GM21423 (cell line): Measurements from ENCODE around the gene NCAM1.

Experiments used
- ATAC-seq: cut with Tn5 transposase; IDR thresholded peaks from one replicate; pipeline ENCODE4 v1.9.1; 2021; ENCODE audit warnings: mild to moderate bottlenecking, moderate library complexity; ENCODE audit not compliant: unreplicated experiment

The NCAM1 gene

DNA sequence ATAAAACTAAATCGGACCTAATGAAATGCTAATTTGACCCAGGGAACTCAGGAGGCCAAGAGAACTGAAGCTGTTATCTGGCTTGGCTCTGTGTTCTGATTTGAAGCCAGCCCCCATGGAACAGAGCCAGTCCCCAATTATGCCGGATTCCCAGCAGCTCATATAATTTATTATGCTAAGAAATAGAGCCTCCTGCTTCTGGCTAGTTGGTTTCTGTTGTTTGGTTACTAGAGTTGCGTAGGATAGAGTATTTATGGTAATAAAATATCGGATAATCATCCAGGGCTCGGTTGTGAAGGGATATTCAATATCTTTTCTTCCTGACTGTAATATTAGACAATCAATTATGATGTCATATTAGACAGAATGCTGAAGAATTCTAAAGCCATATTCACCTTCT is 232.7 kb downstream of the NCAM1 start:
- ATAC-seq, result no peak

DNA sequence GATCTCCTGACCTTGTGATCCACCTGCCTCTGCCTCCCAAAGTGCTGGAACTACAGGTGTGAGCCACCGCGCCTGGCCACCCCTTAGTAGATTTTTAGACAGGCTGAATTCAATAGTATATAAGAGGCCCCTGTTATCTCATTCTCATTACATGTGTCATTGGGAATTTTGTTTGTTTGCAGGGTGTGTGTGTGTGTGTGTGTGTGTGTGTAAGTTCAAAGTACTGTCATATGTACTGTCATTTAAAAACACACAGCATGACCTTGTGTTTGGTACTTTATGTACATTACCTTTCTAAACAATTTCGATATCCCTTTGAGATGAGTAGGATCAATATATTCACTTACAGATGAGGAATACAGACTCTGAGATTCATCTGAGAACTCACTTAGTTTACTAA is 234.5 kb downstream of the NCAM1 start:
- no peak for ATAC-seq

DNA sequence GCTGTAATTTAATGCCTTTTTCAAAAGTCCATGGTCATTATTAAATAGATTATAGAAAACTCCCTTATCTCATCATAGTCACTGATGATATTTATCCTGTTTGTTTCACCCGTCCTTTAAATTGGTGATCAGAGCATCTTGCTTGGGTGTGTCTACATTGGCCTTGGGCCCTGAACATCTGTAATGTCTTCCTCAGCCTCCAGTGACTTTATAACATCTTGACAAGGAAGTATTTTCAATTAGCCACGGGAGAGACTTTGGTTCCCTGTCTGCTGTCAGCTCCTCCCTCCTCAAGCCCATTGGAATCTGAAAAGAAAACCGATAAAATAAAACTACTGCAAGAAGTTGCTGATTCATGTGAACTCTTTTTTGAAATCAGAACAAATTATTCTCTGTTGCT is 236.2 kb downstream of the NCAM1 start:
- no peak for ATAC-seq

DNA sequence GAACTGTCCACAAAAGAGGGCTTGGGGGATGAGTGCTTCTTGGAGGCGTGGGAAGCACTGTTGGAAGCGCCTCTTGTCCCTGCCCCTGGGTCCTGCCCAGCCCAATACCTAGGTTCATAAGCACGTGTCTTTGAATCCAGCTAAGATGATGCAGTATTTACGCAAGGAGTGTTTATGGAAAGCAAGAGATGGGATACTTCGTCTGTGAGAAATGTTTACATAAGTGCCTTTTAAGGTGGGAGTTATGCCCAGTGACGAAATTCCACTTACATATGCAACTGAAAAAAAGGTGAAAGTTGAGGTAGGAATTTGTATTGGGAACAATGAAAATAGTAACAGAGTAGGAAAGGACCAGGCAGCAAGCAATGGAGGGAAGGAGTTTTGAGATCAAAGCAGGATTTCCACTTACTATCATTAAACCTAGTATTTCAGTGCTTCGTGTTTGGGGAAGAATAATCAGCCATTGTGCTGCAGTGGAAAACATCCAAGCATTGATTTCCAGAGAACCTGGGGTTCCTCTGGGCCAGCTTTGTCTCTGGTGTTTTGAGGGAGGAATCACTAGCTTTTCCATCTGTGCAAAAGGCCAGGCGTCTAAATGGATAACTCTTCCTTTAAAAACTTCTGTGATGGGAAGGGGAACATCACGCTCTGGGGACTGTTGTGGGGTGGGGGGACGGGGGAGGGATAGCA is 237.9 kb downstream of the NCAM1 start:
- no peak for ATAC-seq

DNA sequence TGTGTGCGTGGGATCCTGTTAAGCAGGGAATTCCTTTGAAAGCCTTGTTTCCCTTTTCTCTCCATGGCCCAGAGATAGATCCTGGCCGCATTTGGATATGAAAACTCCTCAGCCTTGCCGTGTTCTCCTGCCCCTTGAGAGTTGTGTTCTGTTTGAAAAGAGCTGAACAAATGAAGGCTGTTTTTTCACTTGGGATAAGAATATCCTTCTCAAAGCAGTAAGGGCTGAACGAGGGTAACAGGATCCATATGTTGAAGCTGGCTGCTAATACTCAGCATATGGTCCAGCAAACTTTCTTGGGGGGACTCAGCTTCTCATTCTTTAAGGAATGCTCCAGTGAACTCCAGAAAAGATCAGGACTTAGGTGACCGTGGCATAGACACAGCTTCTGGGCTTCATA is 238.6 kb downstream of the NCAM1 start:
- no peak for ATAC-seq

DNA sequence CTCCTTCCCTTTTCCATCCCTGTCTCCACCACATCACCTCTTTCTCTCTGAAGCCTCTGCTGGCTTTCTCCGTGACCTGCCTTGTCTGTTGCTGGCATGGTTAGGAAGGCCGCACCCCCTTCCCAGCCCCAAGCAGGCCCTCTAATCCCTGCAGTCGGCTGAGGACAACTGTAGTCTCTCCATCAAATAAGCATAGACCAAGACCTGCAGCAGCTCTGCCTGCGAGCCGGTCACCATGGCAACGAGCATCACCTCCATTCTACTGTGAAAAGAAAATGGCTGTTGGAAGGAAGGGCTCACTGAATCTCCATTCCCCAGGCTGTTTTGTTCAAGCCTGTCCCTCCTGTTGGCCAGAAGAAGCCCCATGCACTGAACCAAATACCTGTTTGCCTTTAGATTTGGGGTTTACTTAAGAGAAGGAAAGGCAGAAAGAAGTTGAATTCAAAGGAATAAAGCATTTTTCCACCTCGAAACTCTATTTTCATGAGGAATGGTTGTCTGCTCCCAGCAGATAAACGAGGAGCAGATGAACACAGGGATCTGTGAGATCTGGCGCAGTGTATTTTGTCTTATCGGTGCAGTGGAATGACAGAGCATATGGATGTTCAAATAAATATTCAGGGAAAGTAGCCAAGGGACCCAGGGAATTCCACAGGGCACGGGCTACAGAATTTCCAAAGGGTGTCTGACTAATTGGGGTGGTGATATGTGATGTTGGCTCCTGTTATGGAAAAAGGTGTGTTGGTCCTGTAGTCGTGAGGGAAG is 240.0 kb downstream of the NCAM1 start:
- ATAC-seq, result no peak

DNA sequence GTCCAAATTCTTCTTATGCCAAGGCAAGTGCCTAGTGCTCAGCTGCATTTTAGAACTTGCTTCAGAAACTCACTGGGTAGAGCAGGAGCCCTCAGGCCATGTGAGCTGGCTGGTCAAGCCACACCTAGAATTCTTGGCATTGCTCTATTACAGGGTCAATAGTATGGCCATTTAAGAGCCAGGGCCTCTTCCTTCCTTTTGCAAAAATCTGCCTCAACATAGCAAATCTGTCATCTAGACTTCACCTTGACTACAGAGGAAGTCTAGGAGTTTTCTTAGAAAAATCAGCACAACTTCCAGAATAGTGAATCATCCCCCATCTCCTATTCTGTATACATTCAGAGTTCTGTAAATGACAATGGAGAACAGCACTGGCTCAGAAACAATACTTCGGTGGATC is 241.2 kb downstream of the NCAM1 start:
- no peak for ATAC-seq

DNA sequence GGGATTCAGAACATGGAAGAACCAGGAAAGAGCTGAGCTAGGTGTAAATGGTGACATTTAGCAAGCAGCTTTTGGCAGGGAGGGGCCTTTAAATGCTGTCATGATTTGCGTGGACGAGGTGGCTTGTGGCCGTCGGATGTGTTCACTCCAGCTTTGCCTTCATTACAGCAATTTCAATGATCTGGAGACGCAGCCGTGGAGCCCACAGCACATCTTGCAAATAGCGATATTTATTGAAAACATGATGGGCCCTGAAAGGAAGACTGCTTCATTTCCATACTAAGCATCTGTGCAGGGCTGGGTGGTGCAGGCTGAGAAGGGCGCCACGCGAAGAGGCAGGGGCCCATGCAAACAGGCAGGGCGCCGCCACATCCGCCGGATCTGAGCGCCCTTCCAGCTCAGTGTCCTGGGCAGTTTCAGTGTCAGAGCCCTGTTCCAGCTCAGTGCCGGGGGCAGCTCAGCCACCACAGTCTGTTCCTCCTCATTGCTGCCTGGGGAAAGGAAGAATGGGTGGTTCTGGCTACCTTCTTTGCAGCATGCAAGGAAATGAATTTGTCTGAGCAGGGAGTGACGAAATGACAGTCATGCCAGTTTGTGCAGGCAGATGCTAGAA is 242.0 kb downstream of the NCAM1 start:
- ATAC-seq, result no peak

DNA sequence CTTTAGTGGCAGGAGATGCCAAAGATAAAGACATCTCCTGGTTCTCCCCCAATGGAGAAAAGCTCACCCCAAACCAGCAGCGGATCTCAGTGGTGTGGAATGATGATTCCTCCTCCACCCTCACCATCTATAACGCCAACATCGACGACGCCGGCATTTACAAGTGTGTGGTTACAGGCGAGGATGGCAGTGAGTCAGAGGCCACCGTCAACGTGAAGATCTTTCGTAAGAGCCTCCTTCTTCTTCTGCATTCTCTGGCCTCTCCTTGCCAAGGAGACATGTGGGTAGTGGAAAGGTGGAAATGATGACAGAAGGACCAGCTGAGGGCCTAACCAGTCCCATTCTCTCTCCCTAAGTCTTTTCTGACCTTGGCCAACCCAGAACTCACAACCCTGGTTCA is 243.1 kb downstream of the NCAM1 start:
- ATAC-seq, result no peak

DNA sequence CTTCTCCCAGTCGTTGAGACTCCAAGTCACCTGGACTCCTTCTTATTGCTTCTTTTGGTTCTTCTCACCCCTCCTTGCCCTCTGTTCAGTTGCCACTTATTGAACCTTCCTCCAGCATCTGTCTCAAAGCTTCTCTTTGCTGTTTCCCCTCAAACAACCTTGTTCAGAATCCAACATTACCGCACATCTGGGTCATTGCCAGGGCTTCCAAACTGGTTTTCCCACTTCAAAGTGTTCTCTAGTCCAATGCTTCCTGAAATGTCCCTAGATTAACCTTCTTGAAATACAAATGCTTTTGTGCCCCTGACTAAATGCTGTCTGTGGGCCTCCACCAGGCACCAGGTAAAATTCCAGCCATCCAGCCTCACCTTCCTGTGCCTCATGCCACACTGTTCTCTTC is 252.3 kb downstream of the NCAM1 start:
- ATAC-seq, result no peak

DNA sequence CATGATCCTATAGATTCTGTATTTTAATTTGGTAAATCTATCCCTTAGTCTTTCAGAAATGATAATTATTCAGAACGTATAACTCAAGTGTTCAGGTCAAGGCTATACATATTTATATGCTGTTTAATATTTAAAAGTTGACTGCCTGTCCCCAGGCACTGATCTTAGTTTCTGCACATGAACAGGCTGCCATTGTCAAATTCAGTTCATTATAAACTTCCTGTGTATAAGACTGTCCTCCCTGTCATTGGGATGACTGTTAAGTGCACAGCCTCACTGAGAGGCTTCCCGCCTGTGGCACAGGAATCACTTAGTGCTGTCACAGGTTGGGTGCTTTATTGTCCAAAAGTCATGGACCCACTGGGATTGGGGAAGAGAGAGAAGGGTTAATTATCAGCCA is 261.0 kb downstream of the NCAM1 start:
- no peak for ATAC-seq

DNA sequence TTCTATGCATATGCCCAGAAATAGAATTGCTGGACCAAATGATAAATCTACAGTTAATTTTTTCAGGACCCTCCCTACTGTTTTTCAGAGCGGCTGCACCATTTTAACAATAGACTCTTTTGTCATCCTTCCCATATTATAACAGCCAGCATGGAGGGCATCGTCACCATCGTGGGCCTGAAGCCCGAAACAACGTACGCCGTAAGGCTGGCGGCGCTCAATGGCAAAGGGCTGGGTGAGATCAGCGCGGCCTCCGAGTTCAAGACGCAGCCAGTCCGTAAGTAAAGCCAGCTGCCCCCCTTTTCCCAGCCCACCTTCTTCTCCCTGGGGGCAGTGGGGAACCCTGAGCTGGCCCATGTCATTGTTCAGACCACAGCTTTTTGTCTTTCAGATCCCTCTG is 273.7 kb downstream of the NCAM1 start:
- ATAC-seq, result no peak

DNA sequence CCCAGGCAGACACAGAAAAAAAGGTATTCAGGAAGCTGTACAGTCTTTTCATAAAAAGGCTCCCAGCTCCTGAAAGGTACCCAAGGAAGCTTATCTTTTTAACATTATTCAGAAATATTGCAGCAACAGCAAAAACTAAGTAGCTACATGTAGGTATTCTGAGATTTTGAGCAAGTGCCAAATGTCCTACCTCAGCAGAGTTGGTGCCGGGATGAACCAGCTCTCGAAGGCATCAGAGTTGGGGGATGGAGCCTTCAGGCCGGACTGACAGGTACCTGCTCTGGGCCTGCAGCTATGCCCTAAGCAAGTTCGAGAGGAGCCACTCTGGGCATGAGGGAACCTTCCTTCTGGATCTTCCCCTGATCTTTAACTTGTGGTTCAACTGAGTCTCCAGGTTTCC is 276.0 kb downstream of the NCAM1 start:
- ATAC-seq, result no peak

DNA sequence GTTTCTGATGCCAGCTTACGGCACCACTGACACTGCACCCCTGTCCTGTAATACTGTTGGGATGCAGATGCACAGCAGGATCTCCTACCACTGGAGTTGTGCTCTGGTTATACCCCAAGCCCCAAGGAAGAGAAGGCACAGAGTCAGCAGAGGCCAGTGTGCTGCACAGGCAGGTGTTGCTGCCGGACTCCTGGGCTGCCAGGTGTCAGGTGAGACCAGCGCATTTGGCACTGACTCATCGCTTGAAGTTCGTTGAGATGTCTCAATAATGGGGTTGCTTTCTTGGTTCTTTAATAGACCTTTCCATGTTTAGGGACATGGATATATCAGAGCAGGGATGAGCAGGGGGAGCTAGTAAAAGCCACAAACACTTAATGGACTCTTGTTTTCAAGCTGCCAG is 277.5 kb downstream of the NCAM1 start:
- ATAC-seq, result no peak

DNA sequence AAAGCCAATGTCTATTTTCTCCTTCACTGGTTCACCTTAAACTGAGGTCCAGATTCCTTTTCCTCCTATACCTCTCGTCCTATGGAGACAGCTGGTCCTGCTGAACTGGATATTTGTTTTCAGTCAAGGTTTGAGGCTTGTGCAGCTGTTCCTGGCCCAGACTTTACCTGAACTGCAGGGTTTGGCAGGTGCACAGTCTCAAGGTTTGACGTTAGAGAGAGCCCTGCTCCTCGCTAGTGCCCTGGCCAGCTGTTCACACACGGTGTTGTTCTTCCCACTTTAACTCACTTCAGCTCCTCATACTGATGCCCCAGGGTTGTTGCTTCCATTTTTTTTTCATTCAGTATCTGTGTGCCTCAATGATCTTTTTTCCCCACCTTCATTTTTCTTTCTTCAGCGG is 279.2 kb downstream of the NCAM1 start:
- no peak for ATAC-seq

DNA sequence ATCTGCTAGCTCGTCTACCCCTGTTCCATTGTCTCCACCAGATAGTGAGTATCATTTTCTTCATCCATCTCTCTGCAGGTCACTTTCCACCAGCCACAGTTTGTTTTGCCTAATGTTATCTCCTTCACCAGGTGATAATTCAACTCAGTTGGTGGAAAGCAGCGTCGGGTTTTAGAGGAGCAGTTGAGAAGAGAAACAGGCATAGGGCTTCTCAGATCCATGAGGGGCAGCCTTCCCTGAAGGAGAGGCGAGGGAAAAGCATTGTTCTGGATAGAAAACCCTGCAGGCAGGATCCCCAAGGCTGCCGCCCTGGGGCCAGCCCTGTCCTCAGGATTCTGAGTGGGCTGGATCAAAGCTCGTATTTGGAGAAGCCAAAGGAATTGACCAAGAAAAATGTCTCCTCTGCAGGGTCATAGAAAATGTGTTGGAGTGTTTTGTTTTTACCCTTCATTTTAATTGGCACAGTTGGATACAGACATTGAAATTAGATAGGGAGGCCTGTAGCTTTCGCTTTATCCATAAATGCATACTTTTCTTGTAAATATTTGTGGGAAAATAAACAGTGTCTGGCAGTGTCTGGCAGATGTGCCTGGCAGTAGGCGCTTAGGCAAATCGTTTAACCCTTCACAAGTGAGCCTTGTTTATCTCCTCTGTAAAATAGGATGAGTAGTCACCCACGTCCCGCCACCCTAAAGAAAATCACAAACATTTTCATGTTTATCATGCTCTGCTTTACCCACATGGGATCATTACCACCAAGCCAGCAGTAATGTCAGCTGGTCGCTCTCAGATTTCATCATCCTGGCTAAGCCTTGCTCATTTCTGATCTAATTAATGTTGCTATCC is 279.8 kb downstream of the NCAM1 start:
- ATAC-seq, result no peak

DNA sequence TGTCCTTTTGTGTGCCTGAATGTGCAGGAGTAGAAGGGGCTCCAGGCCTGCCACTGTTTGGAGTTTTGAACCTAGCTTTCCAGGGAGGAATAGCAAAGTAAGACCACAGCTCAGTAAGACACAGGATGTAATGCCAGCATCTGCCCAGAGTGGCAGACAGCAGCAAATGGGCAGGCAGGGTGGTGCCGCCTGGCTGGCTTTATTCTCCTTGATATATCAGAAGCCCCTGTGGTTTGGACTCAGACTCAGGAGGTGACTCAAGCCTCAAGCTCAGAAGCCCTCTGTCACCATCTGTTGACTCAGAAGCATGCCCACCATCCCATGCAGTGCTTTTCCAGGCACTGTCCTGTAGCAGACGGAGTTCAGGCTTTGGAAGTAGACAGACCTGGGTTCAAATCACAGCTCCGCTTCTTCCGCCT is 280.4 kb downstream of the NCAM1 start:
- ATAC-seq, result no peak

DNA sequence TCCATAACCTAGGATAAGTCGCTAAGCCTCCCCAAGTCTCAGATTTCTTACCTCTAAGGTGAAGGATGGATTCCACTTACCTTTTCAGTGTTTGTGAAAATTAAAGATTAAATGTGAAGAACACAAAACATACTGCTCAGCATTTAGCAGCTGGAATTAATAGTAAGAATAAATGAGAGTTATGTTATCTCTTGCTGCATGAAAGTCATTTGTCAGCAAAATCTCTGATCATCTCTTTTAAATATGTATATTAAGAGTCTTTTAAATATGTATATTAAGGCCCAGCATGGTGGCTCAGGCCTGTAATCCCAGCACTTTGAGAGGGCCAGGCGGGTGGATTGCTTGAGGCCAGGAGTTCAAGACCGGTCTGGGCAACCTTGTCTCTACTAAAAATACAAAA is 280.8 kb downstream of the NCAM1 start:
- no peak for ATAC-seq

DNA sequence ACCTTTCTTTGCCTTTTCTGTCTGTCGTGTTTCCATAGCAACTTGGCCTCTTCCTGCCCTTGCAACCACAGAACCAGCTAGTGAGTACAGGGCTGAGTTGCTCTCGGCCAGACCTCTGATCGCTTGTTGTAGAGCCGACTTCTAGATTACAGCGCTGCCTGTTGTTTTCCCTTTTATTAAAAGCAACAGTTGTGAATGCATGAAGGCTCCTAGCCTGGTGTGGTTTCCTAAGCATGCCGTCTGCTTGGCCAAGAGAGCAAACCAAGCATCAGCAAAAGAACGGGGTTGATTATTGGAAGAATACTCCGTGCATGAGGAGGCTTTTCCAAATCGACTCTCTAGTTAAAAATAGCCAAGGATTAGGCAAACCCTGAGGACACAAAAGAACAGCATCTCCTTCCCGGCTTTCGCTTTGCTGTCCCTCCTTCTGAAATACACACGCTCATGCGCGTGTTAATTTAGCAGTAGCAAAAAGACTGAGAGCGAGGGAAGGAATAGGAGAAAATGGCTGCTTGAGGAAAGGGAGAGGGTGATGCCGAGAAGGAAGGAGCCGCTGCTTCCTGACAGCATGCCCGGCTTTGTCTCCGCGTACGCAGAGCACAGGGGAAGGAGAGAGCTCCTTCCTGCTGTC is 281.7 kb downstream of the NCAM1 start:
- ATAC-seq, result no peak

DNA sequence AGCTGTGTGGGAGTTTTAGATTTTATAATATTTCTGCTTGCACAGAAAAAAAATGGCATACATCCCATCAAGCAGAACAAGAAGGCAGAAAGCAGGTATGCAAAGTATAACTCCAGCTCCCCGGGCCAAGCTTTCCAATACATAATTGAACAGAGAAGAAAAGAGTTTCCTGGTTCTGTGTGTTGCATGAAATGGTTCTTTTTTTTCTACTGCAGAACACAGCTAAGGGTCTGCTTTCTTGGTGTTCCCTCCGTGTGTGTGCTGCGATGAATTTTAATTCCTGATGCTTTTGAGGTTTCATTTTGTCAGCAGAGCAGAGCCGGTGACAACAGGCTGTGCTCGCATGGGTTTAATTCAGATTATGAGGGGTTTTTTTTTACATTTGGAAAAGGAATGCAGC is 282.5 kb downstream of the NCAM1 start:
- ATAC-seq, result no peak

DNA sequence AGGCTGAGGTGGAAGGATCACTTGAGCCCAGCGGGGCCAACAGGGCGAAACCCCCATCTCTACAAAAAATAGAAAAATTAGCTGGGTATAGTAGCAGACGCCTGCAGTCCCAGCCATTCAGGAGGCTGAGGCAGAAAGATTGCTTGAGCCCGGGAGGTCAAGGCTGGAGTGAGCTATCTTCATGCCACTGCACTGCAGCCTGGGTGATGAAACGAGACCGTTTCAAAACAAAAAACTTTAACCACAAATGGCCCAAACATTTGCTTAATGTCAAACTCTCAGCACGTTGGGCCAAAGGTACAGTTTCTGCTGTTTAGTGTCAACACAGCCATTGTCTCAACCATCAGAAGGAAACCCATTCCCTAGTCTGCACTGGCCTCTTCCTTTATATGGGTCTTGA is 284.0 kb downstream of the NCAM1 start:
- ATAC-seq, result no peak
